ENCODE data around the gene GNAQ.
"Not testable (repeated sequence)": the region's sequence is repeated elsewhere in the genome, so short reads cannot be mapped to it uniquely, and the experiment has no call there.

Gene GNAQ

DNA sequence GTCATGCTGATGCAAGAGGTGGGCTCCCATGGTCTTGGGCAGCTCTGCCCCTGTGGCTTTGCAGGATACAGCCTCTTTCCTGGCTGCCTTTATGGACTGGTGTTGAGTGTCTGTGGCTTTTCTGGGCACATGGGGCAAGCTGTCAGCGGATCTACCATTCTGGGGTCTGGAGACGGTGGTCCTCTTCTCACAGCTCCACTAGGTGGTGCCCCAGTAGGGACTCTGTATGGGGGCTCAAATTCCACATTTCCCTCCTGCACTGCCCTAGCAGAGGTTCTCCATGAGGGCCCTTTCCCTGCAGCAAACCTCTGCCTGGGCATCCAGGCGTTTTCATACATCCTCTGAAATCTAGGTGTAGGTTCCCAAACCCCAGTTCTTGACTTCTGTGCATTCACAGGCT, 340.9 kb downstream of the GNAQ start:
- DNase-seq (ENCODE audit: low read depth): not testable (repeated sequence)

DNA sequence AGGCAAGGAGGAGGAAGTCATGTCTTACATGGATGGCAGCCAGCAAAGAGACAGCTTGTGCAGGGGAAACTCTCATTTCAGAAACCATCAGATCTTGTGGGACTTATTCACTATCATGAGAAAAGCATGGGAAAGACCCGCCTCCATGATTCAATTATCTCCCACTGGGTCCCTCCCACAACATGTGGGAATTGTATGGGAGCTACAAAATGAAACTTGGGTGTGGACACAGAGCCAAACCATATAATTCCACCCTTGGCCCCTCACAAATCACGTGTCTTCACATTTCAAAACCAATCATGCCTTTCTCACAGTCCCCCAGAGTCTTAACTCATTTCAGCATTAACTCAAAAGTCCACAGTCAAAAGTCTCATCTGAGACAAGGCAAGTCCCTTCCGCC, 341.5 kb downstream of the GNAQ start:
- not testable (repeated sequence) for DNase-seq (ENCODE audit: low read depth)

DNA sequence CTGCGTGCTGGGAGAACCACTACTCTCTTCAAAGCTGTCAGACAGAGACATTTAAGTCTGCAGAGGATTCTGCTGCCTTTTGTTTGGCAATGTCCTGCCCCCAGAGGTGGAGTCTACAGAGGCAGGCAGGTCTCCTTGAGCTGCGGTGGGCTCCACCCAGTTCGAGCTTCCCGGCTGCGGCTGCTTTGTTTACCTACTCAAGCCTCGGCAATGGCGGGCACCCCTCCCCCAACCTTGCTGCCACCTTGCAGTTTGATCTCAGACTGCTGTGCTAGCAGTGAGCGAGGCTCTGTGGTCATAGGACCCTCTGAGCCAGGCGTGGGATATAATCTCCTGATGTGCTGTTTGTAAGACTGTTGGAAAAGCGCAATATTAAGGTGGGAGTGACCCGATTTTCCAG, 343.9 kb downstream of the GNAQ start:
- DNase-seq (ENCODE audit: low read depth): not testable (repeated sequence)

DNA sequence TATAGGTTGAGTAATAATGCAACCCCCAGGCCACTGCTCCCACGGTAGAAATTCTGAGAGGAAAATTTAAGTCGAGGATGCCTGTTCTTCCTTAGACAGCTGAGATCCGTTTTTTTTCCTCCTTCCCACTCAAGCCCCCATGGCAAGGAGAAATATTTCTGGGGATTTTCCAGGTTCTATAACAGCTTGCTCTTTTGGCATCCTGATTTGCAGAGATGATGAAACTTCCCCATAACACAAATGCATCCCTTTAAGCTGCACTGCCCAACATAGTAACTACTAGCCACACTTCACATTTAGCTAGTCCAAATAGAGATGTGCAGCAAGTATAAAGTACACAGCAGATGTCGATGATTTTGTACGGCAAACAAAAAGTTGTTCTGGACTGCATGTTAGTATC, 351.0 kb downstream of the GNAQ start:
- no peak for DNase-seq (ENCODE audit: low read depth)

DNA sequence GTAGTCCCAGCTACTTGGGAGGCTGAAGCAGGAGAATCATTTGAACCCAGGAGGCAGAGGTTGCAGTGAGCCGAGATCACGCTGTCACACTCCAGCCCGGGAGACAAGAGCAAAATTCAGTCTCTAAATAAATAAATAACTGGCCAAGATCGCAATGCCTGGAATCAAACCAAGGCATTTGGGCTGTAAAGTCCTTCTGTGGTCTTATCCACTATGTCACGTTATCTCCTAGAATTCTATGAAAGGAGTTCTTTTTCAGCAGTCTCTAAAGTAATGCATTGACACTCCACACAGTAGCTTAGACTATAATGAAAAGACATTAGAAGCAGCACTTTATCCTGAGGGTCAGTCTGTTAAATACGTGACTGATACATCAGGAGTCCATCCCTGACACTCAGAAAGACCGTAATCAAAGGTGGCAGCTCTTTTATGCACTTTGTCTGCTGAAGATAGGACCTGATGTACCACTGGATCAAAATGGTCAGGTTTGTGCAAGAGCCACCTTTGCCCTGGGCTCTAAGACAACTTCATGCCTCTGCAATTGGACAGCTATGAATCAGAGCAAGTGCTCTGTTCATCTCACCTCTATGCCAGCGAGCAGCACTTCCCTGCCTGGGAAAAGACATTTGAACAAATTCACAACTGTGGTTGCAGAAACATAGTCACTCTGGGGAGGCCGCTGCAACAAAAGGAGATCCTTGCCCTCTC, 351.8 kb downstream of the GNAQ start:
- DNase-seq (ENCODE audit: low read depth): no peak

DNA sequence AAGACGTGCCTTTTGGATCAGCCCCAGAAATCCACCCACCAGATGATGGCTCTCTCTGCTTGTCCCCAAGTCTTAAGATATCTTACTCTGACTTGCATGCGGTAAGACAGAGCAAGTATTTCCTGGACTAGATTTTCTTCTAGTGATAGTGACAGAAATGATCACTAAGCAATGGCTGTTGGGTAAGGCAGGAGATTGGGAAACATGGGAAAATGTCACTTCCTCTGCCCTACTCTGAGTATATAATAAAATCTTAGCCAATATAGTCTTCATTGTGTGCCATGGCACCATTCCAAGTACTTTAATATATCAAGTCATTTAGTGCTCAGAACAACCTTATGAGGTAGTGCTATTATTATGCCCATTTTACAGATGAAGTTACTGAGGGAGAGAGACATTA, 352.5 kb downstream of the GNAQ start:
- DNase-seq (ENCODE audit: low read depth): no peak

DNA sequence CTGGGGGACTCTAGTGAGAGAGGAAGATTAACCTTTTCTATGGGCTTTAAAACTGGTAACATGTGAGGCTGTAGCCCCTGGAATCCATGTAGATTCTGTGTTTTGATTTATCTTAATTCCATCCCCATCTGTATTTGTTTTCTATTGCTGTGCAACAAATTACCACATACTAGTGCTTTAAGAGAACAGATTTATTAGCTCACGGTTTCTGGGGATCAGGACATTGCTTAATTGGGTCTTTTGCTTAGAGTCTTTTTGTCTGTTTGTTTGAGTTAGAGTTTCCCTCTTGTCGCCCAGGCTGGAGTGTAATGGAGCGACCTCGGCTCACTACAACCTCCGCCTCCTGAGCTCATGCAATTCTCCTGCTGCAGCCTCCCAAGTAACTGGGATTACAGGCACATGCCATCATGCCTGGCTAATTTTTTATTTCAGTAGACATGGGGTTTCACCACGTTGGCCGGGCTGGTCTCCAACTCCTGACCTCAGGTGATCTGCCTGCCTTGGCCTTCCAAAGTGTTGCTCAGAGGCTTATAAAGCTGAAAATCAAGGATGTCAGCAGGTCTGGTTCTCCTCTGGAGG, 353.6 kb downstream of the GNAQ start:
- DNase-seq (ENCODE audit: low read depth): no peak

DNA sequence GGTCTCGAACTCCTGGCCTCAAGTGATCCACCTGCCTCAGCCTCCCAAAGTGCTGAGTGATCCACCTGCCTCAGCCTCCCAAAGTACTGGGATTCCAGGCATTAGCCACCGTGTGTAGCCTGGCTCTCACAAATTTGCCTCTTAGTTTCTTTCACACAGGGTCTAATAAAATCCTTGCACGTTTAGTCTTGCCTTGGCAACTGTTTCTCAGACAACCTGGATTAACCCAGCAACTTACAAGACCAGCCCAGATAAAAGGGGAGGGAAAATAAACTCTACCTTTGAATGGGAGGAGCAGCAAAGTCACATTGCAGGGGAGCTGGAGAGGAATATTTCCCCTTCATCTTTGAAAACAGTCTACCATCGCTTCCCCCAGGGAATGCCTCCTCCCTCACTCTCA, 354.2 kb downstream of the GNAQ start:
- DNase-seq (ENCODE audit: low read depth): no peak

DNA sequence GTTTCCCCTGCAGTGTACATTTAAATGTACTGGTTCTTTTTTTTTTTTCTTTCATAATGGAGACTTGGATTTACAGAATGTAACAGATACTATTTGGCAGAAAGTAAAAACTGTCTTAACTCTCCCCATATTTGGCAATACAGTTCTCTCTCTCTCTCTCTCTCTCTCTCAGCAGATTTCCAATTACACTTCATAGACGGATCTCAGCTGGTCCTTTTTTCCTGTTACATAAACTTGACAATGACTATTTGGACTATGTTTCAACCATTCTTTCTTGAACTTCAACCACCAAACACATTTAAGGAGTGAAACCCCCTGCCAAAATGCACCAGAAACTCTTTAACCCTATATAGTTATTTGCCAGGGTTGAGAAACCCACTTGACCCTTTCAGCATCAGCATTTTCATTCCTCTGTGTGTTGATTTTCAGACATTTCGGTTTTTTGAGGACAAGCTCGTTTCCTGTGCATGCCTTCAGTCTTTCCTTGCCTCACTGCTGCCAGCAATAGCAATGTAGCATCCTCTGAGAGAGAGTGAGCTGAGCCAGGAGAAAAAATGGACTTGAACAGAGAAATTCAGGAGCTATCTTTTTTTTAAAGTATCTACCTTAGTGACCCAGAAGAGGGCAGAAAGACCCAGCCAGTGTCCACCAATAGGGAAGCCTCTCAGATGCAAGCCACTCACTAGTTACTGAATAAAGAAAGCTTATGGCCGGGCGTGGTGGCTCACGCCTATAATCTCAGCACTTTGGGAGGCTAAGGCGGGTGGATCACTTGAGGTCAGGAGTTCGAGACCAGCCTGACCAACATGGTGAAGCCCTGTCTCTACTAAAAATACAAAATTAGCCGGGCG, 357.4 kb downstream of the GNAQ start:
- DNase-seq (ENCODE audit: low read depth): no peak

DNA sequence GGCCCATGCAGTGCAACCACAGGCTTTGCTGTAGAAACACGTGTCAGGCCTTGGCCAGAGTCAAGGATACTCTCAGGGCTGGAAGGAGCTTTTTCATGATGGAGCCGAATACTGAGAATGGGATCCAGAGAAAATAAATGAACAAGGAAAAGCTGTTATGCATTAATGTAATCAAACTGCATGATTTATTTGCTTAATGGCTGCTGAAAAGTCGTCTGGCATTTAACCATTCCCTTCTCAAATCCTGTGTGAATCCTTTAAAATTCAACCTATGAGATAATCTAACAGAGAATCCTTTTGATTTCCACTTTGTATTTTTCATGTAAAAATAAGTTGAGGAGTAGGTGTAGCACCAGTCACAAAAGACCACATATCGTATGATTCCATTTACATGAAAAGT, 359.4 kb downstream of the GNAQ start:
- DNase-seq (ENCODE audit: low read depth): no peak

DNA sequence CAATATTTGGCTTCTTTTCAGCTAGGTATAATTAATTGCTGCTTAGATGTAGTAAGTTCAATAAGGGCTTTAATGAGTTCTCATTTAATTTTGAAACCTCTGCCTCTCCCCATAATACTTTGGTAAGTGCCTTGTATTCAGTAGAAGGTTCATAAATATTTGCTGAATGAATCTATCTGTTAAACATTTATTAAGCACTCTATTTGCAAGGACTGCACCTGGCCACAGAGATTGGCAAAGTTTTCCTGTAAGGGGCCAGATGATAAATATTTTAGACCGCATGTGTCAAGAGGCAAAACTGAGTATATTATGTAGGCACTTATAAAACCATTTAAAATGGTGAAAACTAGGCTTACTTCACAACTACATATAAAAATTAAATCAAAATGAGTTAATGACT, 364.5 kb downstream of the GNAQ start:
- no peak for DNase-seq (ENCODE audit: low read depth)

All from stimulated activated CD8-positive, alpha-beta memory T cell treated with anti-CD3 and anti-CD28 coated beads, Interleukin-4, amount 100 ng/mL, for 24 hours (primary cell).